GM19023 (cell line): ENCODE results near the gene SRP68.
A peak's percentile ranks its signal among the peaks of the same experiment; 100 is the strongest.

Source experiments
- ATAC-seq: cut with Tn5 transposase; IDR thresholded peaks from one replicate; pipeline ENCODE4 v1.9.1; 2021; ENCODE audit warnings: mild to moderate bottlenecking, moderate library complexity; ENCODE audit not compliant: unreplicated experiment

SRP68 gene

DNA sequence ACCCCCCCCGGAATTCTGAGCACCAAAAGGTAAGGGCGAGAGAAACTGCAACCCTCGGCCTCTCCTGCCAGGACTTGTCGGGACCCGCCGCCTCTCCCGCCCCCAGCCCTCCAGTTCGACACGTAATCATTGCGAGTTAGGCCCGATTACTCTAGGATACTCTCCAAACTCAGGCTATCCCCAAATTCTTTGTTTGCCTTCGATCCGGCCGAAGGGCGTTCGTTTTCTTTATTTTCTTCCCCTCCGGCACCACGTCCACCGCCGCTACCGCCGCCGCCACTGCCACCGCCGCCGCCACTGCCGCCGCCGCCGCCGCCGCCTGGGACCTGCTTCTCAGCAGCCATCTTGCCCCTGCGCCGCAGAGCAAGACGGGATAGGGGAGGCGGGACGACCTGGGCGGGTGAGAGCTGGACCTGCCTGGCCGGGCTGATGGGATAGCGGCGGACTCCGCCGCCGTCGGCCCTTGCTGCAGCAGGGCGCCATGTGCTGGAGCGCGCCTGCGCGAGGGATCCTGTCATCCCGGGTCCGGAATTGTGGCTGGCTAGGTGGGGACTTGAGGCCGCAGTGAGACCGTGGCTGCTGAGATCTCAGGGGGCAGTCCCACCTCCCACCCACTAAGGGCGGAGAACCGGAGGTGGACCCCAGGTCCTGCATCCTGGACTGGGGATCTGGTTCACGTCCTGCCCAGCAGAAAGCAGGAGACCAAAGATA, at the start of gene SRP68:
TSS of gene SRP68 (minus strand) at position 370 of the 711 bp plus-strand sequence. CDS start at position 344, 26 bp downstream.
- ATAC-seq: peak; percentile 94

GRCh38 chr17:76121932-76122430, 49.7 kb upstream of the SRP68 start:
- no peak for ATAC-seq

GRCh38 chr17:76120658-76121008, 48.3 kb upstream of the SRP68 start:
- ATAC-seq: no peak

GRCh38 chr17:76119409-76120371, 47.4 kb upstream of the SRP68 start:
- no peak for ATAC-seq

- ATAC-seq: no peak
These were observed 42.9 kb upstream of the SRP68 start for GRCh38 chr17:76115138-76115754.

- ATAC-seq: no peak
These were observed 39.6 kb upstream of the SRP68 start for GRCh38 chr17:76111956-76112355.

DNA sequence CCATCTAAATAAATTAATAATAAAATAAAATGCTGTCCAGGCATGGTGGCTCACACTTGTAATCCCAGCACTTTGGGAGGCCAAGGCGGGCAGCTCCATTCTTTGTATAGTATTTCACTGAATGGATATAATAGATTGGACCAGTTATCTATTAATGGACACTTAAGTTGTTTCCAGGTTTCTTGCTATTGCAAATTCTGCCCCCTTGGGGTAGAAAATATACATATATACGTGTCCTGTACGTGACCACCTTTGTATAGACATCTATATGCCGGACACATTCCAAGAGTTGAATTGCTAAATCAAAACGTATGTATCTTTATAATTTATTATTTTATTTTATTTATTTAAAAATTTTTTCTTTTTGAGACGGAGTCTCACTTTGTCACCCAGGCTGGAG, 35.2 kb upstream of the SRP68 start:
- ATAC-seq: no peak

DNA sequence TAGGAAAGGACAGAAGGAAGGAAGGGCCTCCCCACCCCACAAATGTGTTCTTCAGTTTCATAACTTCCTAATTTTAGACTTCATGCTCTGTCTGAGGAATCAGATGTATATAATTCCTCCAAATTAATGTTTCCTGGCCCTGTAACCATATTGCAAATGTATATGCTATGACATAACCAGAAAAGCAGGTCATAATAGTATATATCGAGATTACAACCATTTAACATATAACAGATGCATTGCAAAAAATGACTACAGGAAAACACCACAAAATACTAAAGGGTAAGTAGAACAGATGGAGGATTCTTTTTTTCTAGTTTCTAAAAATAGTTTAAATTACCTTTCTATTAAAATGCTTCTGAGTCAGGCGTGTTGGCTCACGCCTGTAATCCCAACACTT, 34.4 kb upstream of the SRP68 start:
- no peak for ATAC-seq

- no peak for ATAC-seq
These were observed 32.5 kb upstream of the SRP68 start for GRCh38 chr17:76104896-76105231.

DNA sequence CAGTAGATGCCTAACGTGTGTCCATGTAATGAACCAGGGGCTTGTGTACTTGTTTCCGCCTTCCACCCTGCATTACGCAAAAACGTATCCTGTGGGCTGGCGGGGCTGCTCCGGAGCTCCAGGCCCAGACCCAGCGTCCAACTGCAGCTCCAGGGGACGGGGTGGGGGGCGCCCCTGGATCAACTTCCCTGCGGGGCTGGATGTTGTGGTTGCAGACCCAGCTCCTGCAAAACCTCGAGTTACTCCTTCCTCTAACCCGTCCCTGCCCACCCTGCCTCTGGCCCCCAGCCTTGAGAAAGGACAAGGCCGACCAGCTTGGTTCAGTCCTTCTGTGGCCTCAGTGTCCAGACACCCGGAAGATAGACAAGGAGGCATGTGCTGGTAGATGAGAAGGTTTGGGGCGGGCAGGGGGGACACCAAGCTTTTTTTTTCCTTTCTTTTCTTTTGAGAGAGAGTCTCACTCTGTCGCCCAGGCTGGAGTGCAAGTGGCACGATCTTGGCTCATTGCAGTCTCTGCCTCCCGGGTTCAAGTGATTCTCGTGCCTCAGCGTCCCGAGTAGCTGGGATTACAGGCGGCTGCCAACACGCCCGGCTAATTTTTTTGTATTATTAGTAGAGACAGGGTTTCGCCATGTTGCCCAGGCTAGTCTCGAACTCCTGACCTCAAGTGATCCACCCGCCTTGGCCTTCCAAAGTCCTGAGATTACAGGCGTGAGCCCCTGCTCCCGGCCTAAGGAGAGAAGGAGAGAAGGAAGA, 32.0 kb upstream of the SRP68 start:
- ATAC-seq: no peak

DNA sequence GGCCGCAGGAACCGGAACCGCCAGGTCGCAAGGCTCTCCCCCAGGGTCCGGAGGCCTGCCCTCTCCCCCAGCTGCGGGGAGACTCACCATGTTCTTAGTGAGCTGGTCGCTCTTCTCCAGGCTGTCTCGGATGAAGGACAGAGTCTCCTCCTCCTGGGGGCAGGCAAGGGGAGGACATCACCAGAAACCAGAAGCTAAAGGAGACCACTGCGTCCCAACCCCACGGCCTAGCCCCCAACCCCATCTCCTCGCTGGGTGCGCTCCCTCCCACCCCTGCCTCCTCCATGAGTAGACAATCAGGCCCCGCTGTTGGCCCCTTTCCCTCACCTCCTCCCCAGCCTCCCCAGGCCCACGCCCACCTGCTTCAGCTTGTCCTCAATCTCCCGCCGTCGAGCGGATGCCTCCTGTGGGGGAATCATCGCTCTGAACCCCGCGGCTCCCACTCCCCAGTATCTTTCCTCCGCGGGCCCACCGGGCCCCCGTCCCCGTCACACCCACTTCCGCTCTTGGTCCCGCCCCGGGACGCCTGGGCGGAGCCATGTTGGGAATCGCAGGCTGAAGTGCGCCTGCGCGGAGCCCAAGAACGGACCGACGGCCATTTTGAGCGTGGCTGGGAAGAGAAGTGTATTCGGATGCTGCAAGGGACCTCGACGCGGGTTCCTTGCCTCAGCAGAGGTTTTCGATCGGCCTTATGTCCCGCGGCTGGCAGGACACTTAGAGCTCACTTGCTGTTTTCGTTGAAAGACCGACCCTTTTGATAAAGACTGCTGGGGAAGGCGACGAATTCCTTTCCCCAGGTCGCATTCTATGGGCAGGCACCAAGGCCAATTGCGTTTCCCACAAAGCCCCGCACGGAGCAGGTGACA, 31.2 kb upstream of the SRP68 start, which contains the start of gene EXOC7:
TSS of gene EXOC7 (minus strand) at position 514 of the 866 bp plus-strand sequence. CDS start at position 419, 95 bp downstream.
- peak; percentile 74 for ATAC-seq

DNA sequence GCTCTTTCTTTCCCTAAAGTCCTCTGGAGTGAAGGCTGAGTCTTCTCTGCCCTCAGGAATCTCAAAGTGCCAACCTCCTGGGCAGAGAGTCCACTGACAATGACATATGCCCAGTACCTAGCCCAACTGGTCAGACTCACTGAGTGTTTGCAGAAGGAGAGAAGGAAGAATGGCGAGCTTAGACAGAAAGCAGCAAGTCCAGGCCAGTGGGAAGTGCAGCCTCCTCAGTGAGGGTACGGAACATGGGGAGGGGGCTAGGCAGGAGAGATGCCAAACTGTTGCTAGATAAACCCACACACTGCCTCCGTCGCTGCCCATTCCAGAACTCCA, 30.6 kb upstream of the SRP68 start:
- no peak for ATAC-seq

GRCh38 chr17:76097716-76098295, 25.5 kb upstream of the SRP68 start:
- no peak for ATAC-seq

DNA sequence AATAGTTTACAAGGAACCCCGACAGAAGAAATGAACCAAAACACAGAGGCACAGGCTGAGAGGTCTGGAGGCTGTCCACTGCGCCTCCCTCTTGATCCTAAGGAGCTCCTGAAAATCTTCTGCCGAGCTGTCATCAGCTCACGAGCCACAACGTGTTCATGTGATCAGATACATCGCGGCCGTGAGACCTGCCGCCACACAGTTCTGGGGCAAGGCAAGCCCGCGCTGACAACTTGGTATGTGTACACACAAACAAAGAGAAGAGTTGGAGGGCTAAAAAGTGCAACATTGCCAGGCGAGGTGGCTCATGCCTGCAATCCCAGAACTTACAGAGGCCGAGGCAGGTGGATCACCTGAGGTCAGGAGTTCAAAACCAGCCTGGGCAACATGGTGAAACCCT, 23.6 kb upstream of the SRP68 start:
- no peak for ATAC-seq

- no peak for ATAC-seq
These were observed 21.7 kb upstream of the SRP68 start for GRCh38 chr17:76094046-76094445.

DNA sequence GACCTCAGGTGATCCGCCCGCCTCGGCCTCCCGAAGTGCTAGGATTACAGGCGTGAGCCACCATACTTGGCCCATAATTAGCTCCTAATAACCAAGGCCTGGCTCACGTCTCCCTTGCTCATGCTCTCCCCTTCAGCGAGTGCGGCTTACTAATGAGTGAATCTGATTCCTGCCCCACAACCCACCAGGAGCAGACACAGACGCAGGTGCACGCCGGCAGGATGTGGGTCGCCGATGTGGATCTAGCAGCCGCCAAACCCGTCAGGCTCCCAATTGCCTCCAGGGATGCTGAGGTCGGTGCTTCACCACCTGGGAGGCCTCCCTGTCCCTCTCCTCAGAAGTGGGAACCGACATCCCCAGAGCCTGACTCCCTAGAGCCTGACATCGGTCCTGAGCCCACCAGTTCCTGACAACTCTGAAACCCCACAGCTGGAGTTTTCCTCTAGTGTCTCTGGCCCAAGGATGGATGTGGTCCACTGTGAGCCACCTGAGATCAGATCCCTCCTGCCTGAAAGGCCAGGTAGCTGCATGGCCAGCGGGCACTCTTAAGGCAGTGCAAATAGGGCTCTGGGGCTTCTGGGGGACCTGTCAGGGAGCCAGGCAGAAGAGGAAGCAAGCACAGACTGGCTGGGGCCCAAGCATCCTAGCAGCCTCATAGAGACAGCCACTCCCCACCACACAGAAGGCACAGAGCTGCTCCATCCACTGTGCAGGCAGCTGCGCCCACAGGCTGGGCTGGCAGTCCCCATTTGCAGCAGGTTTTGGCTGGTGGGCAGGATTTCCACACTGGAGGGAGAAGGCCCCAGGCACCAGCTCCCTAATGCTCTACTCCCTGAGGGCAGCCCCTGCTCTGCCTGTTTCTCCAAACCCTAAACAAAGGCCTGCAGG, 20.5 kb upstream of the SRP68 start:
- no peak for ATAC-seq

DNA sequence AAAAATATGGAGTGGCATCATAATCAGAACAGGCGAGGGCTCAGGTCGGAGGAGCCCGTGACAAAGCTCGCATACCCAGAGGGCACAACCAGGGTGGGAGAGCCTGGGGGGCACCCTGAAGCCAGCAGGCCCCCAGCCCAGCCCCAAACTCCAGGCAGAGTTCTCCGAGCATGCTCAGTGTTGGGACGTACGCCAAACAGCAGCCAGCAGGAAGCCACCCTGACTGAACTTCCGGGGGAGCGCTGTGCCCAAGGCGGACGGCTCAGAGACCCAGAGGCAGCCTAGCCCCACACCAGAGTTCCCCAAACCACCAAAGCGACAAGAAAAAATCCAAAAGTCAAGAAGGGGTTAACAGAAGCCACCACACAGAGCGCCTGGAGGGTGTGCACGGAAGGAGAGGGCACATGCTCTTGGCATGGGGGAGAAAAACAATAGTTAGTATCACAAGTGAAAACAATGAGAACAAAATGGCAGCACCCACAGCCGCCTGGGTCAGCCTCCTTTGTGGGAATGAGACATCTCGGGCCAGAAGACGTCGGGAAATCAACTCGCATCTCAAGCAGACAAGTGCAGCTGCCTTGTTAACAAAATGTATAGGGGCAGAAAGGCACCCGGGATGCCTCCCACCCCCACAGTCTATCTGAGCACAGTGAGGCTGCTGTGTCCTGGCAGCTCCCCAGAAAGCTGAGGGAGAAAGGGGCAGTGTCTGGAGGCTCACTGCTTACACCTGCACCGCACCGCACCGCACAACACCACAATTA, 19.4 kb upstream of the SRP68 start:
- ATAC-seq: no peak
